Pons (tissue), 1 donor: ENCODE results near the gene NDEL1.

Experiments used
- DNase-seq: peaks from one replicate; pipeline ENCODE4 v3.0.0-alpha.2; 2016; ENCODE audit warnings: low spot score

Gene NDEL1

DNA sequence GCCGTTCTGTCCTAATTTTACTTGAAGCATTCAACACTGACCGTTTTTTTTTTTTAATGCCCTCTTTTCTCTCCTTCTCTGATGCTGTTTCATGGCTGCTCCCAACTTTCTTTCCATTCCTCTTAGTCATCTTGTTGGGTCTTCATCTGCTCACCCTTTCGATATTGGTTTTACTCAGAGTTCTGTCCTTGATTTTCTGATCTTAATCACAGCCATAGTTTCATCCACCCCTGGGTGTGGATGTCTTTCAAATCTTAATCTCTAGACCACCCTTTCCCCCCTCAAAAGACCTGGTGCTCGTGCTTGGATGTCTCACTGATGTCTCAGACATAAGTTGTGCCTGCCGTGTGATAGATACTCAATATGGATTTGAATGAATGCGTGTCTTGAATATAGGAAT, 22.4 kb downstream of the NDEL1 start:
- DNase-seq: no peak

- no peak for DNase-seq
Observed at GRCh38 chr17:8459107-8459506, 23.4 kb downstream of the NDEL1 start.

GRCh38 chr17:8459831-8460230, 24.1 kb downstream of the NDEL1 start:
- no peak for DNase-seq

DNA sequence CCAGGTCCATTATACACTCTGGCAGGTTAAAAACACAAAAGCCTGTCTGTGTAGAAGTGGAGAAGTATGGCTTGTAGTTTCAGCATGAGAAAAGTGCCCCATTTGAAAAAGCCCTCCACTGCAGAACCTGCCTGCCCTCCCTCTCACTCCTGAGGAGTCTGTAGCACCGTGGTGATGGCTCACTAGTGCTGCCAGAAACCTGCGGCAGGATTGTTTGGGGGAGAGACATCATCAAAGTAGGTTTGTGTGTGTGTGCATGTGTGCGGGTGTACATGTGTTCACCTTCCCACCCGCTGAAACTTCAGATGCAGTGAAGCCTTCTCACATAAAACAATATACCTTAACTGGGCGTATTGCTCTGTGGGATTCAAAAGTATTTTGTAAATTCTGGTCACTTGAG, 26.9 kb downstream of the NDEL1 start:
- DNase-seq: no peak

DNA sequence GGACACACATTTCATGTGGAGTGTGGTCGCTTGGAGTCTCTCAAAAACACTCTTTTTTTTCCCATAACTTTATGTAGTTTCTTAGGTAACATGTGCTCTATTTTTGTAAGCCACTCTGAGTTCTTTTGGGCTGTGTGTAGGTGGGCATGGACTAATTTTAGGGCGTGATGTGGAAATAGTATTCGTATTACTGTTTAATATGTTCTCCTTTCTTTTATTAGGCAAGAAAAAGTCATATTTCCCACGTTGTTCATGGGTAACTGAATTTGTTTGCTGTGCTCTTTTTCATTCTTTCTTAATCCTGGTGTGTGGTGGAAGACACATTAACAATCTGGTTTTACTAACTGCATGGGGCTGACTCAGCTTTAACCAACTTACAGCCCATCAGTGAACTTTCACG, 27.4 kb downstream of the NDEL1 start:
- DNase-seq: no peak

- DNase-seq: no peak
Observed at GRCh38 chr17:8464941-8465340, 29.3 kb downstream of the NDEL1 start.

GRCh38 chr17:8465356-8465755, 29.7 kb downstream of the NDEL1 start:
- DNase-seq: no peak

DNA sequence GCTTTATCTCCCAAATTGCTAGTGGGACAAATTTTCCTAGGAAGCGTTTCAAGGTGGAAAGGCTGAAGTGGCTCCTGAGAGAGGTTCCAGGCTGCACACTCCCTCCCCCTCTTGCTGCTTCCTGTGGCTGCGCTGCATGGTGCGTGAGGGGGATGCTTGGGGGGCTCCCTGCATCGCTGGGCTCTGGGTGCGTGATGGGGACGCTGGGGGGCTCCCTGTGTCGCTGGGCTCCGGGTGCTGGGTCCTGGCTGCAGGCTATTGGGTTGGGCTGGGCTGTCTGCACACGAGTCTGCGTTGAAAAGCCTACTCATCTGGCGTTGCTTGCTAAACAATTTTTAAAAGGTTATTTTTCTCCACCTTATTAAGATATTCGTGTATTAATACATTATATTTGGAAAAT, 30.1 kb downstream of the NDEL1 start:
- no peak for DNase-seq

DNA sequence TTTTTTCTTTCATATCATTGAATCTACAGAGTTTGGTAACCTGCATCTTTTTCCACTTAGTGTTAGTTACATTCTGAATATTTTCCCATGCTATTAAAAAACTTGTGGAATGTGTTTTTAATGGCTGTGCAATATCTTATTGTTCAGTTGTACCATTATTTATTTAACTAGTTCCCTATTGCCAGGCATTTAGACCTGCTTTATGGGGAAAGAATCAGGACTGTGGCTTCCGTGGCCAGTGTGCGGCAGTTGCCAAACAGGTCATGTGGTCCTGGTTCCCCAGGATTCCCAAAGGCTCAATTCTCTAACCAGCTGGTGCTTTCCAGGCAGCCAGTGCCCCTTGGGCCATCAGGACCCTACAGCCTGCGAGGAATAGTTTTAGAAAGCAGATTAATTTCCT, 30.8 kb downstream of the NDEL1 start:
- DNase-seq: no peak

GRCh38 chr17:8466873-8467272, 31.2 kb downstream of the NDEL1 start:
- DNase-seq: no peak

DNA sequence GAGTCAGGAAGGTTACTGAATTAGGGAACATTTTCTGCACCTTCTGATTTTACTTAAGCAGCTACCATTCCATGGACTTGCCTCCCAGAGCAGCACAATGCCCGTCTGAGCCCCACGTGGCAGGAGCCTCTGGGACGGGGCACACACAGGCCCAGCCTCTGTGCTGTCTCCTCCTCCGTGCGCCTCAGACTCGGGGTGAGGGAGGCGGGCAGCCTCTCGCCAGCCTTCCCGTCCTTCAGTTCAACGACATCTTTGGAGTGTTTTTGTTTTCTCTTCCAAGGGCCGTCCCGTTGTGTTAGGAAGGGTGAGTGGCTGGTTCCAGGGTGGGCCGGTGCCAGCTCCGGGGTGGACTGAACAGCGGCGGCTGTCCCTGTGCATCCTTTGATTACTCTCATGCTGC, 31.8 kb downstream of the NDEL1 start:
- no peak for DNase-seq

DNA sequence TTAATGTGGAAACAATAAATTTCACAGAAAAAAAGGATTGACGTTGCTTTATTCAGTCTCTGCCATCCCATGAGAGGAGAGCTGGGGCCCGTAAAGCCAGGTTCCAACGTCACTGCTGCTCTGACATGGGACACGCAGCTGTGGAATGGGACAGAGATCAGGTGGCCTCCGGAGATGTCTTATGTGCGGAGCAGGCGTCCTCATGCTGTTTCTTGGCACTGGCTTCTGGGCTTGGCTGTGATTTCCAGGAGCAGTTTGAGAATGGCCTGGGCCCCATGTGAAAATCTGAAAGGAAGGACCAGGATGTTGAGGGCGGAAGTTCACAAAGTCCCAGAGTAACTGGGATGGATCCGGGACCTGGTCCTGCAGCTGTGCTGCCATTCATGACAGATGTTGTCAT, 32.4 kb downstream of the NDEL1 start:
- DNase-seq: no peak

- no peak for DNase-seq
Observed at GRCh38 chr17:8468980-8469379, 33.3 kb downstream of the NDEL1 start.

GRCh38 chr17:8469964-8470363, 34.3 kb downstream of the NDEL1 start:
- DNase-seq: no peak

GRCh38 chr17:8470447-8471047, 34.9 kb downstream of the NDEL1 start:
- peak; percentile 43 for DNase-seq

DNA sequence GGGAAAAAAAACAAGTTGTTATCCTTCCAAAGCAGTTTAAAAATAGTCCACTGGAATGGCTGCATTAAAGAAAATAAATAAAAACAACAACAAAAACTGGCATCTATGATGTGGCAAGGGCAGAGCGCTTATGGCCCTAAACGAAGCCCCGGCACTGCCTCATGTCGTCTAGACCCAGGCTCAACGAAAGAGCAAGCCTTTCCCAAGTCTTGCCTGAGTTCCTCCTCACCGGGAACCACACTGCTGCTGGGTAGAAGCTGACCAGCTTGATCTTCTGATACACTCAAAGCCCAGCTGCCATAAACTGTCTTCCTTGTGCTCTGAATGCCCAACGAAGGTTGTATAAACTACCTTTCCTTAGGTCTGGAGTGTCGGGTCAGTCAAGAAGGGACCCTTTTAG, 37.0 kb downstream of the NDEL1 start:
- no peak for DNase-seq

DNA sequence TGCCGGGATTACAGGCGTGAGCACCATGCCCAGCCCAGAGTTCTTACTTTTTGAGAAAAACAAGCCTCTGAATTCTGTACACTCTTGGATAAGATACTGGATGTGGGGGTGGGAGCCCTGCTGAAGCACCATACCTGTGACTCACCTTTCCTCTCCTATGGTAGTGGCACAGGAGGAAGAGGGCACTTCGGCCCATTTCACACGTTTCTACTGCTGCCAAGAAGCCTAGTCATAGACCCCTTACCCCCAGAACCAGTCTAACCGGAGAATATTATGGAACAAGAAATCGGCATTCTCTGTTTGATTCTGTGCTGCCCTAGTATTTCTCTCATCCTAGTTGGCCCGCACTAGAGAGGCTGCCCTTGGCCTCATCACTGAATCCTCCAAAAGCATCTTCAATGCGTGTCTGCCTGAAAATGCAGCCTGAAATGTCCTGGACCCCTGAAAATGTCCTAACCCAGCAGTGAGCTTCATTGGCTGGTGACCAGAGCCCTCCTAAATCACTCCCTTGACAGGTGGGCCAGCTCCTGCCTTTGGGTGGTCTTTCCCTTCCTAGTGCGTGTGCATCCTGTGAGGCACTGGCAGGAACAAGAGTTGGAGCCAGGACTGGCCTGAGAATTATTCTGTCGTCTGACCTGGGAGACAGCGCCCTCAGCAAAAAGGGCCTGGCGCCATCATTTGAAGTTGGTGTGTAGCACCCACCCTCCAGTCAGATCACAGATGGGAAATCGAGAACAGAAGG, 37.9 kb downstream of the NDEL1 start:
- no peak for DNase-seq

DNA sequence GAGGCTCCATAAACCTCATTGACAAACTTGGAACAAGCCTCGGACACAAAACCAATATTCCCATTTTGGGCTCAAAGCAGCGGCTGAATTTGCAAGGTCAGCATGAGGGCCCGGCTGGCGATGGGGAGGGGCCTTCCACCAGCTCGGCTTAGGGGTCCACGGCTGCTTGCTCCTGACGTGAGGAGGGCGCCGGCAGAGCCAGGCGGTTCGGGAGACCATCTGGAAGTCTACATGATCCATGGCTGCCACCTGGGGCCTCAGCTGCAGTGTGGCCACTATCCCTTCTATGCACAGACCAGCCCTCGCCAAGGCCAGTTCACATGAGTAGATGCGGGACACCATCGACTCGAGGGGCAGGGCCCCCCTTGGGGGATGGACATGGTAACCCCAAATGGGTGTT, 39.1 kb downstream of the NDEL1 start:
- DNase-seq: no peak

DNA sequence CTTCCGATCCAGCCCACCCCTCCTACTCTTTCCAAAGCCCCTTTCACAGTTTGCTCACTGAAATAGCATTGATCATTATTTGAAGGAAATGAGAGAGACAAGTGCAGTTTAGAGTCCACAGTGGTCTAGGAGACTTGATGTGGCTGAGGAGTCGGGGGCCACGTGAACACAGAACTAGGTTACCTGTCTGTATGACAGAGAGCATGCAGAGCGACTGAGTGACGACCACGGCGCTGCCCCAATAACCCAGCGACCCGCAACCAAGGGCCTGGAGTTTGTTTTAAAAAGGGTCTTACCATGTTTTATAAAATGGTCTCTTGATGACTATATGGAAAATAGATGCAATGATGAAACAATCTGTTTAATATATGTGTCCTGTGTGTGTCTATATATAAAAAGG, 39.5 kb downstream of the NDEL1 start:
- no peak for DNase-seq

GRCh38 chr17:8475781-8476180, 40.1 kb downstream of the NDEL1 start:
- no peak for DNase-seq

DNA sequence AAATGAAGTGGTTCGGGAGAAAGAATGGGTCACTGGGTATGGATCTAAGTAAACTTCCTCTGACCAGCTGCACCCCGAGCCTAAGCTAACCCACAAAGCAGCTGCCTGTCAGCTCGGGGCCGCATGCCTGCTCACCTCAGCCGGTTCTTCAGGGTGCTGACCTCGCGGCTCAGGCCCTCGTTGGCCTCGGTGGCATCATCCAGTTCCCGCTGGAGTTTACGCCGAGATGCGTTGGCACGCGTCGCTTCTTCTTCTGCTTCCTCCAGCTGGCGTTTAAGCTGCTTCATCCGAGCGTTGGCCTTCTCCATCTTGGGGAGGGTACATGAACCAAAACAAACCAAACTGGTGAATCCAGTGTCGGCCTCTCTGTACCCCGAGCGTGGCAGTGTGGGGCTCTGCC, 41.1 kb downstream of the NDEL1 start:
- DNase-seq: no peak

DNA sequence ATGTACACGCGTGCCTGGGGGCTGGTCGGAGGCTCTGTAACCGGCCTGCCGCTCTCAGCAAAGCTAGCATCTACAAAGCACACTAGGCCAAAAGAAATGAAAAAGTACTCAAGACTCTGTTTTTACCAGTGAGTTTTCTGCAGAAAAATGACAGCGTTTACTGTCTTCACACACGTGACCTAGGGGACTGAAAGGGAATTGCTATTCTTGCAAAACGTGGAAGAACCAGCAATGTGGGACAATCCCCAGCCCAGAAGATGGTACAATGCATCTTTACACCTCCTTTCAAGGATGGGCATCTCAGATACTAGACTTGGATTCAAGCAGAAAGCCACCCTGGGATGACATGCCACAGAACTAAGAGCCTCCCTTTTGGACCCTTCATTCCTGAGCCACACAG, 41.5 kb downstream of the NDEL1 start:
- no peak for DNase-seq

- no peak for DNase-seq
Observed at GRCh38 chr17:8477715-8478441, 42.2 kb downstream of the NDEL1 start.
